LNCaP clone FGC (cell line): ENCODE results near the gene CRADD.

Source experiments
- DNase-seq: peaks from one replicate; pipeline ENCODE4 v3.0.0-alpha.2; 2011; ENCODE audit warnings: low read depth
- H3K4me3 ChIP-seq: 2 replicates; pipeline ENCODE4 v1.5.1; 2011; ENCODE audit warnings: mild to moderate bottlenecking, low read depth, low read length, control low read depth
- CTCF ChIP-seq: IDR thresholded peaks from 2 replicates; pipeline ENCODE4 v1.5.1; 2012; ENCODE audit warnings: mild to moderate bottlenecking; ENCODE audit not compliant: control insufficient read depth, insufficient read depth; ENCODE audit errors: extremely low read depth

Gene CRADD

GRCh38 chr12:93743999-93744689 is 67.0 kb downstream of the CRADD start:
- no peak overlapping the region for H3K4me3 ChIP-seq
- no peak for TF ChIP-seq CTCF
- DNase-seq: no peak

GRCh38 chr12:93745286-93745685 is 68.1 kb downstream of the CRADD start:
- no peak for DNase-seq
- H3K4me3 ChIP-seq: no peak overlapping the region
- no peak for TF ChIP-seq CTCF

- H3K4me3 ChIP-seq: no peak overlapping the region
- no peak for TF ChIP-seq CTCF
- DNase-seq: peak; percentile 51
These were observed 69.5 kb downstream of the CRADD start for GRCh38 chr12:93746572-93747168.

GRCh38 chr12:93748672-93749383 is 71.7 kb downstream of the CRADD start:
- H3K4me3 ChIP-seq: no peak overlapping the region
- no peak for DNase-seq
- TF ChIP-seq CTCF: no peak

GRCh38 chr12:93749515-93749914 is 72.3 kb downstream of the CRADD start:
- DNase-seq: no peak

GRCh38 chr12:93750056-93750455 is 72.9 kb downstream of the CRADD start:
- DNase-seq: no peak
- no peak for TF ChIP-seq CTCF
- H3K4me3 ChIP-seq: no peak overlapping the region

More at GRCh38 chr12:93749515-93749914, 72.3 kb downstream of the CRADD start:
- no peak for TF ChIP-seq CTCF
- no peak overlapping the region for H3K4me3 ChIP-seq
